ENCODE results near the gene FBXW12.

DNA sequence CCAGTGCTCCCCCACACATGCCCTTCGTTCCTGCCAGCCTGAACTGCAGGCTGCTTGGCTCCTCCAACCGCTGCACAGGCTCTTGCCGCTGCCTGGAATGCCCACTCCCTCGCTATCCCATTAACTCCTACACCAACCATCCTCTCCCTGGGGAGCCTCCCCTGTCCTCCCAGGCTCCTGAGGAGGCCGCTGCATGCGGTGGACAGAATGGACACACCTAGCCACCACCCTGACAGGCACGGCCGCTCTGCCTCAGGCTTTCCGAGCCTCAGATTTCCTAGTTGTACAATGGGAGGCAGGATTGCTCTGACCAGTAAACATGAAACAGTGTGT lies 55.6 kb downstream of the FBXW12 start:
- TF ChIP-seq, protein P1, sequence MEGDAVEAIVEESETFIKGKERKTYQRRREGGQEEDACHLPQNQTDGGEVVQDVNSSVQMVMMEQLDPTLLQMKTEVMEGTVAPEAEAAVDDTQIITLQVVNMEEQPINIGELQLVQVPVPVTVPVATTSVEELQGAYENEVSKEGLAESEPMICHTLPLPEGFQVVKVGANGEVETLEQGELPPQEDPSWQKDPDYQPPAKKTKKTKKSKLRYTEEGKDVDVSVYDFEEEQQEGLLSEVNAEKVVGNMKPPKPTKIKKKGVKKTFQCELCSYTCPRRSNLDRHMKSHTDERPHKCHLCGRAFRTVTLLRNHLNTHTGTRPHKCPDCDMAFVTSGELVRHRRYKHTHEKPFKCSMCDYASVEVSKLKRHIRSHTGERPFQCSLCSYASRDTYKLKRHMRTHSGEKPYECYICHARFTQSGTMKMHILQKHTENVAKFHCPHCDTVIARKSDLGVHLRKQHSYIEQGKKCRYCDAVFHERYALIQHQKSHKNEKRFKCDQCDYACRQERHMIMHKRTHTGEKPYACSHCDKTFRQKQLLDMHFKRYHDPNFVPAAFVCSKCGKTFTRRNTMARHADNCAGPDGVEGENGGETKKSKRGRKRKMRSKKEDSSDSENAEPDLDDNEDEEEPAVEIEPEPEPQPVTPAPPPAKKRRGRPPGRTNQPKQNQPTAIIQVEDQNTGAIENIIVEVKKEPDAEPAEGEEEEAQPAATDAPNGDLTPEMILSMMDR (IDR thresholded peaks at IDR 0.05) = no peak
- TF ChIP-seq POLR2A (IDR thresholded peaks at IDR 0.05) (no peak), EP300 (IDR thresholded peaks at IDR 0.05) (no peak)

Data from ovary (tissue), 3 donors.